ENCODE data around the gene PRPSAP1.
"Not testable (repeated sequence)": the region's sequence is repeated elsewhere in the genome, so short reads cannot be mapped to it uniquely, and the experiment has no call there.

PRPSAP1 gene

DNA sequence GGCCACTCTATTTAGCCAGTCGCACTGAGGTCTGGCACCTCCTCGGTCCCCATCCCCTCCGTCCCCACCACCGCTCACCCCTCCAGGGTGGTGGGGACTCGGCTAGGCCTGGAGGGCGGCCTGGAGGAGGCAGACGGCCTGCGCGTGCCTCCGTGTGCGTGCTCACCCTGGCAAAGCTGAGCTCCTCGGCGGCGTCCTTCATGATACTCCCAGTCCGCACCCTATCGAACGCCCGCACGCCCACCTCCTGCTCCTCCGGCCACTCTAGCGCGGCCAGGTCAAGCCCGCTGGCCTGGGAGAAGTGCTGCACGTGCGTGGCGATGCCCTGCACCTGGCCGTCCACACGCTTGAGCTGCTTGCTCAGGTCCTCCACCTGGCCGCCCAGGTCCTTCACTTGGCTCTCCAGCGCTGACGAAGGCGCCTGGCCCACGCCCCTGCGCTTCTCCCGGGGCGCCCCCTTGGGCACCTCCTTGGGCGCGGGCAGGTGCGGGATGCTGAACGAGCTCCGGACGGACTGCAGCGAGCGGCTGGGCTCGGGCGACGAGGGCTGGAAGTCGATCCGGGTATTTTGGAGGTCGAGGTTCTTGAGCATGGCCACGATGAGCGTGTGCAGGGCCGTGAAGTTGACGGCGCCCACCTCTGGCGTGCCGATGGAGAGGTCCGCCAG lies 46.3 kb downstream of the PRPSAP1 start:
- in situ Hi-C loops (cut with HindIII; ENCODE audit: low sequenced_read_pairs): no loop called here
- DNase-seq (ENCODE audit: low read depth, low spot score): no peak
- no peak overlapping the region for H3K4me3 ChIP-seq (ENCODE audit: low read depth, low read length)
- TF ChIP-seq, protein P1, sequence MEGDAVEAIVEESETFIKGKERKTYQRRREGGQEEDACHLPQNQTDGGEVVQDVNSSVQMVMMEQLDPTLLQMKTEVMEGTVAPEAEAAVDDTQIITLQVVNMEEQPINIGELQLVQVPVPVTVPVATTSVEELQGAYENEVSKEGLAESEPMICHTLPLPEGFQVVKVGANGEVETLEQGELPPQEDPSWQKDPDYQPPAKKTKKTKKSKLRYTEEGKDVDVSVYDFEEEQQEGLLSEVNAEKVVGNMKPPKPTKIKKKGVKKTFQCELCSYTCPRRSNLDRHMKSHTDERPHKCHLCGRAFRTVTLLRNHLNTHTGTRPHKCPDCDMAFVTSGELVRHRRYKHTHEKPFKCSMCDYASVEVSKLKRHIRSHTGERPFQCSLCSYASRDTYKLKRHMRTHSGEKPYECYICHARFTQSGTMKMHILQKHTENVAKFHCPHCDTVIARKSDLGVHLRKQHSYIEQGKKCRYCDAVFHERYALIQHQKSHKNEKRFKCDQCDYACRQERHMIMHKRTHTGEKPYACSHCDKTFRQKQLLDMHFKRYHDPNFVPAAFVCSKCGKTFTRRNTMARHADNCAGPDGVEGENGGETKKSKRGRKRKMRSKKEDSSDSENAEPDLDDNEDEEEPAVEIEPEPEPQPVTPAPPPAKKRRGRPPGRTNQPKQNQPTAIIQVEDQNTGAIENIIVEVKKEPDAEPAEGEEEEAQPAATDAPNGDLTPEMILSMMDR (IDR thresholded peaks at IDR 0.05; ENCODE audit: low read depth, low read length): no peak

DNA sequence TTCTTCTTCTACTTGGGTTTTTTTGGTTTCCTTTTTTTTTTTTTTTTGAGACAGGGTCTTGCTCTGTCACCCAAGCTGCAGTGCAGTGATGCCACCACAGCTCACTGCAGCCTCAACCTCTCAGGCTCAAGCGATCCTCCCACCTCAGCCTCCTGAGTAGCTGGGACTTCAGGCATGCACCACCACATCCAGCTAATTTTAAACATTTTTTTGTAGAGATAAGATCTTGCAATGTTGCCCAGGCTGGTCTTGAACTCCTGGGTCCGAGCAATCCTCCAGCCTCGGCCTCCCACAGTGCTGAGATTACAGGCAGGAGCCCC lies 48.6 kb downstream of the PRPSAP1 start:
- in situ Hi-C loops (cut with HindIII; ENCODE audit: low sequenced_read_pairs); H3K4me3 ChIP-seq (ENCODE audit: low read depth, low read length); DNase-seq (ENCODE audit: low read depth, low spot score): not testable (repeated sequence)

DNA sequence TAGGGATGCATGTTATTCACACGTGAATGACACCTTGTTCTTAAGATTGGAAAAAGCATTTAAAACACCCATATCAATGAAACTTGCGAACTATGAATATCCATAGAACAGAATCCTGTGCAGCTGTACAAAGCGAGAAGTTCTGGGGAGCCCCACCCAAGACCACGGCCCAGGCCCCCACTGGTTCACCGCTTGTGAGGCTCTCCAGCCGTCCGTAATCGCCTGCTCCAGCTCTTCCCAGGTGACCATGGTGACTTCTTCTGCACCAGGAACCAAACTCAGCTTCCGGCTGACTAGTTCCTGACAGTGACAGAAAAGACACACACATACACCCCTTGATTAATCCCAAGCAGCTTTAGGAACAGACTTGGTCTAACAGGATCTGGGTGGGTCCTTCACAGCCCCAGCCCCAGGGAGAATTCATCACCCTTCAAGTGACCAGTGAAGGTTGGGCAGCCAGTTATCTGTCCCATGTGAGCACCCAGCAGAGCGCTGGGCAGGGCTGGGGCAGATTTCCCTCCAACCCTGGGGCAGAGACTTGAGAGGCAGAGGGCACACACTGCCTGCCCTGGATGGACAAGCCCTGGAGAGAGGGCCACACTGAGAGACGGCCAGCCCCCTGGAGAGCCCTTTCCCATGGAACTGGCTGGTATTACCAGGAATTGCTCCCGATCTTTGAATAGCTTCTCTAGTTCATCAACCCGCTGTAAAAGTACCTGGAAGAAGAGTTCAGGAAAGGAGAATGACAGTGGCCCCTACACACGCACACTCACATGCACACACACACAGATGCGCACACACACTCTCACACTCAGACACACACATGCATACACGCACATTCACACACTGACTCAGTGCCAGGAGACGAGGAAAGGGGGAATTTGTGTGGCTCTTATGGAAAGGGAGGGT lies 49.2 kb downstream of the PRPSAP1 start:
- H3K4me3 ChIP-seq (ENCODE audit: low read depth, low read length): no peak overlapping the region
- TF ChIP-seq, protein P1 (IDR thresholded peaks at IDR 0.05; ENCODE audit: low read depth, low read length): no peak
- DNase-seq (ENCODE audit: low read depth, low spot score): no peak
- in situ Hi-C loops (cut with HindIII; ENCODE audit: low sequenced_read_pairs): no loop called here

DNA sequence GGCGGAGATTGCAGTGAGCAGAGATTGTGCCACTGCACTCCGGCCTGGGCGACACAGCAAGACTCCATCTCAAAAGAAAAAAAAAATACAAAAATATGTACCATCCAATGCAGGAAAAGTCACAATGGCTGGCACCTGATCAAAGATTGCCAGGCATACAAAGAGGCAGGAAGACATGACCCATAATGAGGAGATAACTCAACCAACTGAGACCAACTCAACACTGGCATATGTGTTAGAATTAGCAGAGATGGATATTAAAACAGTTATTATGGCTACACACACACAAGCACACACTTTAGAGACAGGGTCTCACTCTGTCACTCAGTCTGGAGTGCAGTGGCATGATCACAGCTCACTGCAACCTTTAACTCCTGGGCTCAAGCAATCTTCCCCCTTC lies 56.3 kb downstream of the PRPSAP1 start:
- H3K4me3 ChIP-seq (ENCODE audit: low read depth, low read length): no peak overlapping the region
- no peak for DNase-seq (ENCODE audit: low read depth, low spot score)
- TF ChIP-seq, protein P1 (IDR thresholded peaks at IDR 0.05; ENCODE audit: low read depth, low read length): no peak
- in situ Hi-C loops (cut with HindIII; ENCODE audit: low sequenced_read_pairs): no loop called here

DNA sequence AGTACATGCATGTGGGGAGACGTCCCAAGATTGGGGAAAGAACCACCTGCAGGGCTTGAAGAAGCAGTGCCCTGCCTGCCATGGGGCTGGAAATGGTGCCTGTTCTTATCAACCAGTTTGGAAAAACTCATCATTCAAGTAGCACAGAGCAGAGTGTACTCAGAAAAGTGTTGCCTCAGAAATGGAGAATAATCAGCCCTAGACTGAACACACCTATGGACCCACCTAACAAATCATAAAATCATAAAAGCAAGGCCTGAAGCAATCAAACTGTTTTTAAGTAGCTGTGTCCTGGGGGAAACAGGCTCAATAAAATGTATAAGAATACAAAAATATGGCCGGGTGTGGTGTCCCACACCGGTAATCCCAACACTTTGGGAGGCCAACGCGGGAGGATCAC lies 56.8 kb downstream of the PRPSAP1 start:
- TF ChIP-seq, protein P1 (IDR thresholded peaks at IDR 0.05; ENCODE audit: low read depth, low read length): no peak
- DNase-seq (ENCODE audit: low read depth, low spot score): no peak
- in situ Hi-C loops (cut with HindIII; ENCODE audit: low sequenced_read_pairs): no loop called here
- no peak overlapping the region for H3K4me3 ChIP-seq (ENCODE audit: low read depth, low read length)

DNA sequence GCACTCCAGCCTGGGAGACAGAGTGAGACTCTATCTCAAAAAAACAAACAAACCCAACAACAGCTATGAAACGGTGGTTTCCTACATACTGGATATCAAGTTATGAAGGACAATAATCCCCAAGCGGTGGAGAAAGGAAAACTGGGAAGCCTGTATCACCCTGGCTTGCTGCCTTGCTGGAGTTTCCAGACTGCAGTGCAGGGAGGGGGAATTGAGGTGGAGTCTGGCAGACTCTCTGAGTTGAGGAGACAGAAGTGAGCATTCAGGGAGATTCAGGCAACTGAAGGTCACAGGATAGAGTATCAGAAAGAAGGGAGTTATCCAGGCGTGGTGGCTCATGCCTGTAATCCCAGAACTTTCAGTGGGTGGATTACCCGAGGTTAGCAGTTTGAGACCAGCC lies 57.5 kb downstream of the PRPSAP1 start:
- TF ChIP-seq, protein P1 (IDR thresholded peaks at IDR 0.05; ENCODE audit: low read depth, low read length): no peak
- no peak overlapping the region for H3K4me3 ChIP-seq (ENCODE audit: low read depth, low read length)
- in situ Hi-C loops (cut with HindIII; ENCODE audit: low sequenced_read_pairs): no loop called here
- DNase-seq (ENCODE audit: low read depth, low spot score): no peak

DNA sequence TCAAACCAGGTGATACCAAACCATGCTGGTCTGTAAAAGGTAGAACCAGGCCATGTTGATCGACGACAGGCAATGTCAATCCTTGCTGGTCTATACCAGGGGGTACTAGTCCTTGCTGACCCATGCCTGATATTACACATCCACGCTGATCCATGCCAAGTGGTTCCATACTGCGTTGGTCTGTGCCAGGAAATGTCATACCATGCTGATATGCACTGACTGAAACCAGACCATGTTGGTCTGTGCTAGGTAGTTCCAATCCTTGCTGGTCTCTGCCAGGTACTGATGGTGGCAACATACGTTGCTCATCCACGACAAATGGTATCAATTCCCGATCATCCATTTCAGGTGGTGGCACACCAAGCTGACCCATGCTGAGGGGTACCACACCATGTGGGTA lies 60.6 kb downstream of the PRPSAP1 start:
- no peak for DNase-seq (ENCODE audit: low read depth, low spot score)
- TF ChIP-seq, protein P1 (IDR thresholded peaks at IDR 0.05; ENCODE audit: low read depth, low read length): no peak
- H3K4me3 ChIP-seq (ENCODE audit: low read depth, low read length): no peak overlapping the region
- in situ Hi-C loops (cut with HindIII; ENCODE audit: low sequenced_read_pairs): no loop called here

All from astrocyte of the spinal cord (primary cell).